HCT116 (cell line): Measurements from ENCODE around the gene PIP4K2A. TPM values are rescaled to one million over a fixed set of nuclear protein-coding genes. Genes with fewer than 3 reads are reported as not detected.

Experiments
- ATAC-seq: fragments of 200-7000 bp; cut with Tn5 transposase; 2 replicates; pipeline ENCODE4 v1.9.1; 2020; ENCODE audit warnings: mild to moderate bottlenecking, moderate library complexity
- BruUV-seq: library from RNA; stranded (reverse); fragments of 400-500 nt; replicated peaks from 2 replicates; lab custom pipeline; 2021; lab: Mats Ljungman, UMichigan
- CTCF ChIA-PET: fragments of 300-600 bp; sonication (Branson Sonifier 250); formaldehyde crosslinking; loops from one replicate; lab custom pipeline; 2021; ENCODE audit warnings: antibody characterized with exemption; lab: Charles Lee
- POLR2A ChIA-PET: fragments of 300-600, 350-600 bp; sonication (Branson Sonifier 250); formaldehyde crosslinking; loops from one replicate; lab custom pipeline; 2021; ENCODE audit warnings: antibody characterized with exemption; lab: Charles Lee
- RAD21 ChIA-PET, 2 experiments: fragments of 300-600 bp; sonication (Branson Sonifier 250); formaldehyde crosslinking; loops; one replicate each; lab custom pipeline; 2023; ENCODE audit warnings: low total read pairs in 2 of 2; ENCODE audit not compliant: uncharacterized antibody in 2 of 2, unreplicated experiment in 2 of 2, low non-redundant PET in 1 of 2; lab: Charles Lee
- DNase-seq: peaks from one replicate; pipeline ENCODE4 v3.0.0-alpha.2; 2010; ENCODE audit warnings: low read depth, low spot score
- H2AFZ ChIP-seq: fragments of 200-600 bp; shearing (Covaris generic), sonication (generic); 2 replicates; pipeline ENCODE4 v1.6.1; 2017; ENCODE audit warnings: low read depth, mixed run types, mixed read lengths, antibody characterized with exemption, low read length; ENCODE audit not compliant: poor library complexity, severe bottlenecking
- H3K27ac ChIP-seq: 2 replicates; pipeline ENCODE4 v1.5.1; 2012; ENCODE audit warnings: low read depth, low read length
- H3K27me3 ChIP-seq: fragments of 200-600 bp; sonication (generic); 2 replicates; pipeline ENCODE4 v1.6.1; 2016; ENCODE audit warnings: mixed run types, low read length, mixed read lengths; ENCODE audit not compliant: insufficient read depth
- H3K36me3 ChIP-seq, 2 experiments: fragments of 200-500 bp in 1 of 2; fragments of 200-600 bp in 1 of 2; sonication (Bioruptor generic) in 1 of 2; sonication (generic) in 1 of 2; 2 replicates each; pipeline versions ENCODE4 v1.5.1 to v1.6.1; 2014 to 2016; ENCODE audit warnings: low read length in 2 of 2, inconsistent platforms in 1 of 2, mixed read lengths in 1 of 2, mixed run types in 1 of 2; ENCODE audit not compliant: insufficient read depth in 2 of 2, control insufficient read depth in 1 of 2
- H3K4me1 ChIP-seq, 2 experiments: fragments of 200-600 bp in 1 of 2; sonication (generic) in 1 of 2; 2 replicates each; pipeline versions ENCODE4 v1.5.1 to v1.6.1; 2012 to 2017; ENCODE audit warnings: low read length in 2 of 2, inconsistent platforms in 1 of 2, mild to moderate bottlenecking in 1 of 2, mixed read lengths in 1 of 2, mixed run types in 1 of 2, moderate library complexity in 1 of 2; ENCODE audit not compliant: insufficient read depth in 2 of 2, control insufficient read depth in 1 of 2
- H3K4me2 ChIP-seq: fragments of 200-600 bp; sonication (generic); 2 replicates; pipeline ENCODE4 v1.6.1; 2017; ENCODE audit warnings: mixed run types, low read length, mixed read lengths
- H3K4me3 ChIP-seq, 2 experiments: fragments of 200-600 bp in 1 of 2; sonication (generic) in 1 of 2; replicated peaks in 1 of 2; 2 replicates each; pipeline ENCODE4 v1.5.1; 2011 to 2016; ENCODE audit warnings: low read length in 2 of 2, control low read depth in 1 of 2, low read depth in 1 of 2, mild to moderate bottlenecking in 1 of 2, mixed read lengths in 1 of 2, mixed run types in 1 of 2
- H3K79me2 ChIP-seq: fragments of 200-600 bp; sonication (generic); 2 replicates; pipeline ENCODE4 v1.6.1; 2017; ENCODE audit warnings: mild to moderate bottlenecking, mixed run types, low read length, moderate library complexity, mixed read lengths; ENCODE audit not compliant: insufficient read depth
- H3K9ac ChIP-seq: fragments of 200-600 bp; sonication (generic); 2 replicates; pipeline ENCODE4 v1.6.1; 2016; ENCODE audit warnings: low read length, mixed read lengths
- H3K9me2 ChIP-seq: fragments of 200-600 bp; sonication (generic), shearing (Covaris generic); 2 replicates; pipeline ENCODE4 v1.6.1; 2017; ENCODE audit warnings: mixed run types, mild to moderate bottlenecking, moderate library complexity; ENCODE audit not compliant: insufficient read depth
- H3K9me3 ChIP-seq, 2 experiments: fragments of 200-500 bp in 1 of 2; fragments of 200-600 bp in 1 of 2; sonication (Bioruptor generic) in 1 of 2; sonication (generic) in 1 of 2; 2 replicates each; pipeline ENCODE4 v1.6.1; 2014 to 2017; ENCODE audit warnings: low read length in 2 of 2, mixed read lengths in 2 of 2, inconsistent platforms in 1 of 2, low read depth in 1 of 2, mild to moderate bottlenecking in 1 of 2, mixed run types in 1 of 2, moderate library complexity in 1 of 2; ENCODE audit not compliant: control insufficient read depth in 1 of 2, insufficient read depth in 1 of 2
- H4K20me1 ChIP-seq: fragments of 200-600 bp; sonication (generic), shearing (Covaris generic); 2 replicates; pipeline ENCODE4 v1.6.1; 2017; ENCODE audit warnings: mixed run types, mild to moderate bottlenecking, moderate library complexity; ENCODE audit not compliant: insufficient read depth
- ATF3 ChIP-seq: IDR thresholded peaks from 2 replicates; pipeline ENCODE4 v1.6.1; 2012
- CEBPB ChIP-seq: IDR thresholded peaks from 2 replicates; pipeline ENCODE4 v1.6.1; 2012; ENCODE audit warnings: low read depth
- CTCF ChIP-seq, 3 experiments: fragments of 200-600 bp in 1 of 3; sonication (generic) in 1 of 3; IDR thresholded peaks in 2 of 3; conservative IDR thresholded peaks in 1 of 3; 2 replicates each; pipeline ENCODE4 v1.5.1; 2012 to 2017; ENCODE audit warnings: low read depth in 2 of 3, low read length in 2 of 3, antibody characterized with exemption in 1 of 3, borderline replicate concordance in 1 of 3, control low read depth in 1 of 3, mild to moderate bottlenecking in 1 of 3, mixed read lengths in 1 of 3, mixed run types in 1 of 3, moderate library complexity in 1 of 3; ENCODE audit not compliant: insufficient read depth in 1 of 3
- ELF1 ChIP-seq: IDR thresholded peaks from 2 replicates; pipeline ENCODE4 v1.6.1; 2012; ENCODE audit warnings: low read depth, borderline replicate concordance
- EZH2 ChIP-seq: fragments of 200-600 bp; sonication (generic); IDR thresholded peaks from 2 replicates; pipeline ENCODE4 v1.6.1; 2017; ENCODE audit warnings: antibody characterized with exemption, mixed run types
- EZH2phosphoT487 ChIP-seq: fragments of 200-600 bp; IDR thresholded peaks from 2 replicates; pipeline ENCODE4 v1.6.1; 2018; ENCODE audit warnings: antibody characterized with exemption, borderline replicate concordance
- FOSL1 ChIP-seq: IDR thresholded peaks from 2 replicates; pipeline ENCODE4 v1.6.1; 2012; ENCODE audit warnings: low read depth
- POLR2AphosphoS5 ChIP-seq: IDR thresholded peaks from 2 replicates; pipeline ENCODE4 v1.6.1; 2011; ENCODE audit warnings: mild to moderate bottlenecking, low read depth, low read length, moderate library complexity
- SIN3A ChIP-seq: IDR thresholded peaks from 2 replicates; pipeline ENCODE4 v1.6.1; 2012; ENCODE audit warnings: low read depth
- SRF ChIP-seq: IDR thresholded peaks from 2 replicates; pipeline ENCODE4 v1.6.1; 2012; ENCODE audit warnings: low read depth
- ZNF274 ChIP-seq: fragments of 200-500 bp; sonication (Bioruptor generic); IDR thresholded peaks from 2 replicates; pipeline ENCODE4 v1.6.1; 2014; ENCODE audit warnings: mild to moderate bottlenecking, low read depth, low read length, inconsistent platforms
- intact Hi-C: fragments of 100-400 bp; cut with micrococcal nuclease; formaldehyde crosslinking; loops from 2 replicates; pipeline ENCODE4 v1.10.0; 2022
- total RNA-seq: library from RNA; stranded (reverse); gene quantifications from one replicate; pipeline ENCODE4 v1.2.1, GENCODE V29; 2021; ENCODE audit not compliant: unreplicated experiment

Gene PIP4K2A
- total RNA-seq, 1 experiment from 2014 or later: 41.9 TPM

- Histone ChIP-seq H2AFZ (no peak overlapping the region), H3K4me1 (peaks cover 8 to 27% of the 10 kb centered on the region in 2 experiments; a peak in 3 of 4 replicates), H3K9me2 (no peaks in the 10 kb centered on the region), H3K4me2 (peak overlapping the region; percentile 92), H3K27me3 (no peaks in the 10 kb centered on the region), H3K79me2 (peaks cover 68% of the 10 kb centered on the region), H3K4me3 (peak overlapping the region; percentile 90 to 92), H3K36me3 (no peaks in the 10 kb centered on the region), H3K9ac (peak overlapping the region; percentile 89), H3K27ac (no peak overlapping the region), H3K9me3 (no peaks in the 10 kb centered on the region), H4K20me1 (peaks cover 20% of the 10 kb centered on the region; the same call in 1 of the 2 replicates)
- POLR2A ChIA-PET: no interaction called here
- ATAC-seq (no peak), DNase-seq (no peak)
- RAD21 ChIA-PET: interaction anchor here in 1 of 2 experiments (0.7 kb wide), 1 partner anchor 987 kb away, joined by 4 read pairs; no protein-coding TSS in a partner anchor
- intact Hi-C loops: no loop called here
- no TSS peak for BruUV-seq
- CTCF ChIA-PET: no interaction called here
- TF ChIP-seq SRF (no peak), POLR2AphosphoS5 (no peak), ZNF274 (no peak), ATF3 (no peak), EZH2phosphoT487 (no peak), FOSL1 (no peak), EZH2 (no peak), SIN3A (no peak), ELF1 (no peak)
Observed at GRCh38 chr10:22712211-22712955, 2.0 kb downstream of the PIP4K2A start.

GRCh38 chr10:22711373-22711772 is 3.0 kb downstream of the PIP4K2A start:
- Histone ChIP-seq H4K20me1 (peaks cover 20% of the 10 kb centered on the region; the same call in 1 of the 2 replicates), H3K4me2 (peak overlapping the region; percentile 15; the same call in 1 of the 2 replicates), H3K9me2 (no peaks in the 10 kb centered on the region), H3K27ac (no peak overlapping the region), H3K4me3 (no peak overlapping the region), H2AFZ (no peak overlapping the region), H3K36me3 (0 out of 4 replicates have a peak, but pooled peaks cover 0 to under 1% of the 10 kb centered on the region in 2 experiments), H3K79me2 (peaks cover 78% of the 10 kb centered on the region), H3K9me3 (no peaks in the 10 kb centered on the region), H3K4me1 (peaks cover 8 to 30% of the 10 kb centered on the region in 2 experiments; a peak in 3 of 4 replicates), H3K9ac (no peak overlapping the region), H3K27me3 (no peaks in the 10 kb centered on the region)
- CTCF ChIA-PET: no interaction called here
- POLR2A ChIA-PET: no interaction called here
- intact Hi-C loops: no loop called here
- TF ChIP-seq CEBPB (no peak), CTCF (IDR thresholded peaks at IDR 0.05 in 2 of 3, conservative IDR thresholded peaks at IDR 0.05 in 1 of 3; ENCODE audit: borderline replicate concordance in 1 of 3, insufficient read depth in 1 of 3, low read depth in 2 of 3, low read length in 2 of 3) (no peak)
- DNase-seq (no peak), ATAC-seq (no peak)
- RAD21 ChIA-PET: no interaction called here
- BruUV-seq: no TSS peak
